B cell (primary cell): ENCODE data around the gene AARS2. TPM values are rescaled to one million over a fixed set of nuclear protein-coding genes. Genes with fewer than 3 reads are reported as not detected.

Experiments
- ATAC-seq: fragments of 200-7000 bp; cut with Tn5 transposase; one replicate; pipeline ENCODE4 v1.10.0; 2021; ENCODE audit warnings: low read depth, mild to moderate bottlenecking, moderate number of reproducible peaks, moderate library complexity
- CTCF ChIA-PET: fragments of 350-600 bp; sonication (Branson Sonifier 250); formaldehyde crosslinking; loops from one replicate; lab custom pipeline; 2021; ENCODE audit warnings: antibody characterized with exemption, inconsistent platforms; lab: Charles Lee
- POLR2A ChIA-PET: fragments of 350-600 bp; sonication (Branson Sonifier 250); formaldehyde crosslinking; loops from one replicate; lab custom pipeline; 2021; ENCODE audit warnings: antibody characterized with exemption; lab: Charles Lee
- DNase-seq: peaks from one replicate; pipeline ENCODE4 v3.0.0; 2013
- H2AFZ ChIP-seq: 2 replicates; pipeline ENCODE4 v1.6.1; 2012; ENCODE audit warnings: mild to moderate bottlenecking, low read depth, low read length; ENCODE audit not compliant: insufficient read depth, poor library complexity, severe bottlenecking
- H3K27ac ChIP-seq, 2 donors: 1 replicate in 1 of 2; 2 replicates in 1 of 2; pipeline ENCODE4 v1.5.1; 2012 to 2013; ENCODE audit warnings: low read length in 2 of 2, mild to moderate bottlenecking in 2 of 2, moderate library complexity in 1 of 2
- H3K27me3 ChIP-seq, 4 experiments: fragments of 200-600 bp in 1 of 4; sonication (generic) in 1 of 4; replicated peaks in 1 of 4; 1 replicate in 2 of 4; 2 replicates in 2 of 4; pipeline versions ENCODE4 v1.6.1 to v1.7.0; 2013 to 2016; ENCODE audit warnings: low read length in 3 of 4, mild to moderate bottlenecking in 2 of 4, mixed read lengths in 1 of 4, moderate library complexity in 1 of 4; ENCODE audit not compliant: insufficient read depth in 4 of 4, control insufficient read depth in 3 of 4; ENCODE audit errors: control extremely low read depth in 1 of 4
- H3K36me3 ChIP-seq, 2 experiments: replicated peaks in 1 of 2; 1 replicate in 1 of 2; 2 replicates in 1 of 2; pipeline versions ENCODE4 v1.6.1 to v1.7.1; 2013; ENCODE audit warnings: low read length in 1 of 2; ENCODE audit not compliant: insufficient read depth in 2 of 2, control insufficient read depth in 1 of 2; ENCODE audit errors: control extremely low read depth in 1 of 2, extremely low read depth in 1 of 2
- H3K4me1 ChIP-seq, 2 donors: fragments of 200-600 bp in 1 of 2; sonication (generic) in 1 of 2; 1 replicate in 1 of 2; 2 replicates in 1 of 2; pipeline versions ENCODE4 v1.5.1 to v1.6.1; 2013 to 2017; ENCODE audit warnings: low read length in 2 of 2; ENCODE audit not compliant: control insufficient read depth in 2 of 2, insufficient read depth in 2 of 2
- H3K4me2 ChIP-seq: replicated peaks from 2 replicates; pipeline ENCODE3; 2012; ENCODE audit warnings: mild to moderate bottlenecking, low read depth, low read length; ENCODE audit not compliant: poor library complexity, severe bottlenecking
- H3K4me3 ChIP-seq, 5 experiments: fragments of 200-600 bp in 1 of 5; sonication (generic) in 1 of 5; 1 replicate in 3 of 5; 2 replicates in 2 of 5; pipeline versions ENCODE4 v1.5.1 to v1.7.0; 2011 to 2016; ENCODE audit warnings: low read length in 4 of 5, mild to moderate bottlenecking in 4 of 5, low read depth in 2 of 5, control low read depth in 1 of 5, moderate library complexity in 1 of 5; ENCODE audit not compliant: insufficient read depth in 1 of 5; ENCODE audit errors: control extremely low read depth in 1 of 5, extremely low read depth in 1 of 5
- H3K79me2 ChIP-seq: fragments of 200-600 bp; sonication (generic); one replicate; pipeline ENCODE4 v1.6.0; 2016; ENCODE audit warnings: low read length; ENCODE audit not compliant: control insufficient read depth, insufficient read depth
- H3K9ac ChIP-seq: fragments of 200-600 bp; sonication (generic); 2 replicates; pipeline ENCODE4 v1.6.1; 2017; ENCODE audit warnings: mild to moderate bottlenecking, low read length, moderate library complexity
- H3K9me3 ChIP-seq, 3 donors: one replicate each; pipeline versions ENCODE4 v1.6.1 to v1.7.1; 2013; ENCODE audit warnings: low read length in 2 of 3; ENCODE audit not compliant: control insufficient read depth in 2 of 3, insufficient read depth in 1 of 3; ENCODE audit errors: control extremely low read depth in 1 of 3
- H4K20me1 ChIP-seq: 2 replicates; pipeline ENCODE4 v1.6.0; 2012; ENCODE audit warnings: mild to moderate bottlenecking, low read length; ENCODE audit not compliant: insufficient read depth, control insufficient read depth, poor library complexity, severe bottlenecking
- H3K27ac Mint-ChIP-seq: one replicate; pipeline ENCODE4 v1.8.0; 2021; ENCODE audit warnings: mixed read lengths
- H3K27me3 Mint-ChIP-seq: one replicate; pipeline ENCODE4 v1.8.0; 2021; ENCODE audit warnings: mixed read lengths
- H3K4me1 Mint-ChIP-seq: one replicate; pipeline ENCODE4 v1.8.0; 2021; ENCODE audit warnings: mixed read lengths
- H3K4me3 Mint-ChIP-seq: one replicate; pipeline ENCODE4 v1.8.0; 2021; ENCODE audit warnings: mixed read lengths
- H3K9me3 Mint-ChIP-seq: one replicate; pipeline ENCODE4 v1.8.0; 2022; ENCODE audit warnings: mixed read lengths; ENCODE audit not compliant: insufficient read depth
- EZH2 ChIP-seq: IDR thresholded peaks from 2 replicates; pipeline ENCODE4 v1.6.1; 2012; ENCODE audit warnings: borderline replicate concordance, low read depth, mild to moderate bottlenecking, moderate library complexity, low read length; ENCODE audit not compliant: insufficient read depth, poor library complexity, severe bottlenecking
- WGBS: methylation state at CpG from one replicate; pipeline ENCODE4 v1.1.5; 2013; ENCODE audit warnings: missing lambda C conversion rate; ENCODE audit not compliant: insufficient coverage; 5-methylcytosine and 5-hydroxymethylcytosine counted together
- intact Hi-C: fragments of 100-400 bp; cut with micrococcal nuclease; formaldehyde crosslinking; loops from one replicate; pipeline ENCODE4 v1.10.0; 2022
- polyA plus RNA-seq: library from polyadenylated mRNA; depleted of rRNA; stranded (reverse); fragments of >200 nt; gene quantifications from 2 replicates; pipeline ENCODE4 v1.2.3, GENCODE V29; 2012
- total RNA-seq, 2 donors: library from RNA; stranded (reverse); fragments of 120-200 nt in 1 of 2; gene quantifications; 1 replicate in 1 of 2; 2 replicates in 1 of 2; pipeline versions ENCODE4 v1.2.3 to v1.2.4, GENCODE V29; 2013 to 2022
- TF ChIP-seq, protein P1 (sequence below): fragments of 200-600 bp; IDR thresholded peaks from one replicate; pipeline ENCODE4 v1.8.0; 2022; ENCODE audit warnings: antibody characterized with exemption, mild to moderate bottlenecking

The AARS2 gene
- total and polyA plus RNA-seq, 2 donors (not counting 1 experiment from before 2014, with no cell fraction given): 11.3 to 21.3 TPM

DNA sequence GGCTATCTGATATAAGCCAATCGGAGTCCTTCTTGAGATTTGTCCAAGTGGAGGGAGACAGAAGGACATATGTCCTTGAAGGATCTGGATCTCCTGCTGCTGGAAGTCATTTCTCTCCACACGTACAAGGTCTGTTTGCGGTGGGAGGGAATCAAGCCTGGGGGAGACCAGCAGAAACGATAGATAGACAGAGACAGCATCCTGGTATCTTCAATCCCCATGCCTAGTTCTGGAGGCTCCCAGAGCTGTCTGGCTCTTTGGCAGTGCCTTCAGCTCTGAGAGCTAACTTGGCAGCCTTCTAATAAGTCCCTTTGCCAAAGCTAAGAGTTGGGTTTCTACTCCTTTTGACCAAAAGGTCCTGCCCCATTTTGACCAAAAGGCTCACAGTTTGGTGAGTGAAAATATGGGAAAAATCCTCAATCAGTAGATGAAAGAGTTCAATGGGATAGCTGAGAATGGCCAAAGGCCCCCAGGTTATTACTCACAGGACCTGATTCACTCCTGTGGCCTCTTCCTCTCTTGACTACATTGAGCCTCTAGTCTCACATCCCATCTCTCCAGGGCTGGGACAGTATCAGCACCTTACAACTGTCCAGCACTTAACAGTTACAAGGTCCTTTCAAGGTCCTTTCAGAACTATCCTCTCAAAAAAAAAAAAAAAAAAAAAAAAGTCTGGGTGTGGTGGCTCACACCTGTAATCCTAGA lies 20.3 kb downstream of the AARS2 start:
- Histone ChIP-seq H3K9me3 (peaks cover 0 to 7% (median 0%) of the 10 kb centered on the region in 3 donors), H3K27ac (no peak overlapping the region), H3K9ac (no peak overlapping the region), H3K4me1 (peaks cover 9 to 16% of the 10 kb centered on the region in 2 donors), H3K36me3 (no peaks in the 10 kb centered on the region), H3K4me2 (no peak overlapping the region), H3K4me3 (no peak overlapping the region), H2AFZ (no peak overlapping the region), H3K79me2 (no peaks in the 10 kb centered on the region), H3K27me3 (peaks cover 0 to 60% (median 30%) of the 10 kb centered on the region in 4 experiments), H4K20me1 (peaks cover 7% of the 10 kb centered on the region)
- ATAC-seq: no peak
- ChIA-PET CTCF (interaction anchor here (0.8 to 1.6 kb wide), 4 partner anchors 12 to 120 kb away, joined by 3 to 5 read pairs (median 4); partner anchors contain the start of gene AARS2), POLR2A (no interaction called here)
- H3K27me3 Mint-ChIP-seq: peaks cover 69% of the 10 kb centered on the region
- no peak overlapping the region for H3K27ac Mint-ChIP-seq
- intact Hi-C loops: no loop called here
- no peak overlapping the region for H3K4me3 Mint-ChIP-seq
- no peak for DNase-seq
- 98% methylated on average over 3 of the region's 4 CpGs for WGBS
- H3K4me1 Mint-ChIP-seq: peaks cover 2% of the 10 kb centered on the region
- TF ChIP-seq, protein P1, sequence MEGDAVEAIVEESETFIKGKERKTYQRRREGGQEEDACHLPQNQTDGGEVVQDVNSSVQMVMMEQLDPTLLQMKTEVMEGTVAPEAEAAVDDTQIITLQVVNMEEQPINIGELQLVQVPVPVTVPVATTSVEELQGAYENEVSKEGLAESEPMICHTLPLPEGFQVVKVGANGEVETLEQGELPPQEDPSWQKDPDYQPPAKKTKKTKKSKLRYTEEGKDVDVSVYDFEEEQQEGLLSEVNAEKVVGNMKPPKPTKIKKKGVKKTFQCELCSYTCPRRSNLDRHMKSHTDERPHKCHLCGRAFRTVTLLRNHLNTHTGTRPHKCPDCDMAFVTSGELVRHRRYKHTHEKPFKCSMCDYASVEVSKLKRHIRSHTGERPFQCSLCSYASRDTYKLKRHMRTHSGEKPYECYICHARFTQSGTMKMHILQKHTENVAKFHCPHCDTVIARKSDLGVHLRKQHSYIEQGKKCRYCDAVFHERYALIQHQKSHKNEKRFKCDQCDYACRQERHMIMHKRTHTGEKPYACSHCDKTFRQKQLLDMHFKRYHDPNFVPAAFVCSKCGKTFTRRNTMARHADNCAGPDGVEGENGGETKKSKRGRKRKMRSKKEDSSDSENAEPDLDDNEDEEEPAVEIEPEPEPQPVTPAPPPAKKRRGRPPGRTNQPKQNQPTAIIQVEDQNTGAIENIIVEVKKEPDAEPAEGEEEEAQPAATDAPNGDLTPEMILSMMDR: no peak
- no peak for TF ChIP-seq EZH2
- no peaks in the 10 kb centered on the region for H3K9me3 Mint-ChIP-seq

DNA sequence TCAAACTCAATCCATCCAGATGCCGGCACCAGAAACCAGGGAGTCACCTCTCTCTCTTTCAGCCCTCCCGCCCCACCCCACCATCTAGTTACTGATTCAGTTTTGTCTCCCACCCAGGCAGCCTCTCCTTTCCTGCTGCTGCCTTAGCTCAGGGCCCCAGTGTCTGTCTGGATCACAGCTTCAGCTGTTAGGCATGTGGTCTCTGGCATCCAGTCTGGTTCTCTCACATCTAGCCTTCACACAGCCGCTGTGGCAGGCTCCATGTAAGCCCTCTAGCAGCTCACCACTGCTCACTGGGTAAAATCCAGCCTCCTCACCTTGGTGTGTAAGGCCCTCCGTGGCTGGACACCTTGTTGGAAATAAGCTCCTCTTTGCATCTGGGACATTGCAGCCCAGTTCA lies 21.3 kb downstream of the AARS2 start:
- no peak overlapping the region for H3K27ac Mint-ChIP-seq
- no peak overlapping the region for H2AFZ ChIP-seq
- no peaks in the 10 kb centered on the region for H3K79me2 ChIP-seq
- no peak overlapping the region for H3K4me3 Mint-ChIP-seq
- intact Hi-C loops: no loop called here
- peaks cover 0 to 56% (median 25%) of the 10 kb centered on the region in 4 experiments for H3K27me3 ChIP-seq
- H3K27ac ChIP-seq: no peak overlapping the region
- peaks cover under 1% of the 10 kb centered on the region for H4K20me1 ChIP-seq
- H3K4me1 ChIP-seq: peaks cover 2 to 6% of the 10 kb centered on the region in 2 donors
- ATAC-seq (no peak), DNase-seq (no peak)
- ChIA-PET CTCF (interaction anchor here (0.8 to 1.6 kb wide), 2 partner anchors 13 to 119 kb away, joined by 3 to 5 read pairs; no protein-coding TSS in a partner anchor), POLR2A (no interaction called here)
- peaks cover 0 to 5% (median 0%) of the 10 kb centered on the region in 3 donors for H3K9me3 ChIP-seq
- no peak overlapping the region for H3K4me2 ChIP-seq
- no peaks in the 10 kb centered on the region for H3K36me3 ChIP-seq
- TF ChIP-seq, protein P1: no peak
- TF ChIP-seq EZH2: no peak
- WGBS: 75% methylated on average over 4 of the region's 4 CpGs
- H3K4me3 ChIP-seq: no peak overlapping the region
- peaks cover 72% of the 10 kb centered on the region for H3K27me3 Mint-ChIP-seq
- H3K9me3 Mint-ChIP-seq: no peaks in the 10 kb centered on the region
- H3K9ac ChIP-seq: no peak overlapping the region
- H3K4me1 Mint-ChIP-seq: no peaks in the 10 kb centered on the region
